Peyer's patch (tissue), 4 donors: ENCODE measurements around the gene DOHH. TPM values are rescaled to one million over a fixed set of nuclear protein-coding genes. Genes with fewer than 3 reads are reported as not detected.

ENCODE experiments used
- DNase-seq, 3 donors: peaks; one replicate each; pipeline ENCODE4 v3.0.0-alpha.2; 2017 to 2019
- H3K27ac ChIP-seq, 4 donors: fragments of 200-600 bp; sonication (generic); one replicate each; pipeline ENCODE4 v1.5.1; 2016 to 2019
- H3K27me3 ChIP-seq, 2 donors: fragments of 200-600 bp; sonication (generic); one replicate each; pipeline ENCODE4 v1.5.1; 2019
- H3K36me3 ChIP-seq, 3 donors: fragments of 200-600 bp; sonication (generic); one replicate each; pipeline ENCODE4 v1.5.1; 2016 to 2019
- H3K4me1 ChIP-seq, 4 donors: fragments of 200-600 bp; sonication (generic); one replicate each; pipeline ENCODE4 v1.5.1; 2016 to 2019
- H3K4me3 ChIP-seq, 4 donors: fragments of 200-600 bp; sonication (generic); 1 replicate in 3 of 4; 2 replicates in 1 of 4; pipeline ENCODE4 v1.5.1; 2016 to 2019; ENCODE audit warnings: mild to moderate bottlenecking in 1 of 4
- H3K9me3 ChIP-seq, 4 donors: fragments of 200-600 bp; sonication (generic); one replicate each; pipeline ENCODE4 v1.5.1; 2016 to 2019; ENCODE audit warnings: mild to moderate bottlenecking in 1 of 4
- POLR2A ChIP-seq, 2 donors: fragments of 450-650 bp; IDR thresholded peaks; one replicate each; pipeline ENCODE4 v1.5.1; 2017; ENCODE audit warnings: antibody characterized with exemption in 2 of 2, mild to moderate bottlenecking in 2 of 2, moderate library complexity in 2 of 2
- total RNA-seq, 4 donors: library from RNA; depleted of rRNA; stranded (reverse); fragments of >200 nt; gene quantifications; one replicate each; pipeline ENCODE4 v1.1.0, GENCODE V29; 2016
- TF ChIP-seq, protein P1 (sequence below), 6 experiments: fragments of 450-650 bp in 4 of 6; fragments of 200-600 bp in 2 of 6; sonication (generic) in 1 of 6; IDR thresholded peaks; one replicate each; pipeline ENCODE4 v1.5.1; 2017 to 2019; ENCODE audit warnings: antibody characterized with exemption in 6 of 6, mild to moderate bottlenecking in 3 of 6, moderate library complexity in 1 of 6

DOHH gene
- total RNA-seq, 4 donors from 2014 or later, result 5.6 to 10.2 (median 9.5) TPM

DNA sequence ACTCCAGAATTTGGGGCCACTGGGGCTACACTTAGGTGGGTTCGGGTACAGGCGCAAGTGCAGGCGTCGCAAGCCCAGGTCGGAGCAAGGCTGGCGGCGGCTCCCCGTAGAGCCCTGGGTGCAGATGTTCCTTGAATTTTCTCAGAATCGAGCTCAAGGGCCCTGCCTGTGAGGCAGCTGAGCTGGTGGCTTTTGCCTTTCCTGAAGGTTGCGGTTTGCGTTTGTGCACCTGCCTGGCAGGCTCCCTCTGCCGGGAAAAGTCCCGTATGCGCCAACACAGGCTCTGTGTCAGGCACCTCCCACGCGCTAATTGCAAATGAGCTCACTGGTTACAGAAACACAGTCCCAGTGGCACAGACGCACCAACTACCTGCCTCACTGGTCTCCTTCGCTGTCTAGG, 5.9 kb downstream of the DOHH start:
- Histone ChIP-seq H3K36me3 (peaks cover 0 to 43% (median 0%) of the 10 kb centered on the region in 3 donors), H3K27ac (no peak overlapping the region), H3K27me3 (no peaks in the 10 kb centered on the region), H3K9me3 (no peaks in the 10 kb centered on the region), H3K4me3 (no peak overlapping the region), H3K4me1 (peaks cover 0 to 8% (median under 1%) of the 10 kb centered on the region in 4 donors)
- no peak for DNase-seq
- TF ChIP-seq POLR2A (IDR thresholded peaks at IDR 0.05), result no peak
- TF ChIP-seq, protein P1, sequence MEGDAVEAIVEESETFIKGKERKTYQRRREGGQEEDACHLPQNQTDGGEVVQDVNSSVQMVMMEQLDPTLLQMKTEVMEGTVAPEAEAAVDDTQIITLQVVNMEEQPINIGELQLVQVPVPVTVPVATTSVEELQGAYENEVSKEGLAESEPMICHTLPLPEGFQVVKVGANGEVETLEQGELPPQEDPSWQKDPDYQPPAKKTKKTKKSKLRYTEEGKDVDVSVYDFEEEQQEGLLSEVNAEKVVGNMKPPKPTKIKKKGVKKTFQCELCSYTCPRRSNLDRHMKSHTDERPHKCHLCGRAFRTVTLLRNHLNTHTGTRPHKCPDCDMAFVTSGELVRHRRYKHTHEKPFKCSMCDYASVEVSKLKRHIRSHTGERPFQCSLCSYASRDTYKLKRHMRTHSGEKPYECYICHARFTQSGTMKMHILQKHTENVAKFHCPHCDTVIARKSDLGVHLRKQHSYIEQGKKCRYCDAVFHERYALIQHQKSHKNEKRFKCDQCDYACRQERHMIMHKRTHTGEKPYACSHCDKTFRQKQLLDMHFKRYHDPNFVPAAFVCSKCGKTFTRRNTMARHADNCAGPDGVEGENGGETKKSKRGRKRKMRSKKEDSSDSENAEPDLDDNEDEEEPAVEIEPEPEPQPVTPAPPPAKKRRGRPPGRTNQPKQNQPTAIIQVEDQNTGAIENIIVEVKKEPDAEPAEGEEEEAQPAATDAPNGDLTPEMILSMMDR (IDR thresholded peaks at IDR 0.05), result no peak

GRCh38 chr19:3494051-3494450, 6.4 kb downstream of the DOHH start:
- no peaks in the 10 kb centered on the region for H3K27me3 ChIP-seq
- no peak for TF ChIP-seq POLR2A (IDR thresholded peaks at IDR 0.05)
- TF ChIP-seq, protein P1 (IDR thresholded peaks at IDR 0.05), result no peak
- H3K4me1 ChIP-seq, result peaks cover 0 to 3% (median 0%) of the 10 kb centered on the region in 4 donors
- H3K36me3 ChIP-seq, result peaks cover 0 to 43% (median 0%) of the 10 kb centered on the region in 3 donors
- no peak for DNase-seq
- H3K27ac ChIP-seq, result no peak overlapping the region
- no peak overlapping the region for H3K4me3 ChIP-seq
- H3K9me3 ChIP-seq, result no peaks in the 10 kb centered on the region

DNA sequence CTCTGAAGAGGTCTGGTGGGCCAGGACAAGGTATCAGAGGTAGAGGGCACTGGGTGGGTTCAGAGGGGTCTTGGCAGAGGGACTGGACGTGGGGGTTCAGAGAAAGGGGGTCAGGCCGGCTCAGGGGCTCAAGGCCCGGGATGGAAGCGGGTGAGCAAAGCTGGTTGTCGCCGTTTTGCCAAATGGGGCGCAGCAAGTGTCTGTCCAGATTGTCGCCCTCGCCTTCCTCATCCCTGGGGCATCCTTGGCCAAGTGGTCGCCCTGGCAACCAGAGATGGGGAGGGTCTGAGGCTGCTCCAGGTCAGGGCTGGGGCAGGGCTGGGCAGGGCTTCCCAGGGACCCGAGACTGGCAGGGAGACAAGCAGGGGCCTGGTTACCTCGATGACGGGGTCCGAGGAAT, 6.8 kb downstream of the DOHH start:
- no peak for DNase-seq

GRCh38 chr19:3492919-3493318, 7.6 kb downstream of the DOHH start:
- DNase-seq, result no peak
- TF ChIP-seq, protein P1 (IDR thresholded peaks at IDR 0.05), result no peak
- no peak for TF ChIP-seq POLR2A (IDR thresholded peaks at IDR 0.05)
- Histone ChIP-seq H3K27ac (no peak overlapping the region), H3K4me1 (no peaks in the 10 kb centered on the region), H3K27me3 (no peaks in the 10 kb centered on the region), H3K9me3 (no peaks in the 10 kb centered on the region), H3K36me3 (peaks cover 0 to 43% (median 0%) of the 10 kb centered on the region in 3 donors), H3K4me3 (no peak overlapping the region)

More for the DNA sequence above, 6.8 kb downstream of the DOHH start:
- Histone ChIP-seq H3K27ac (no peak overlapping the region), H3K27me3 (no peaks in the 10 kb centered on the region), H3K9me3 (no peaks in the 10 kb centered on the region), H3K4me3 (no peak overlapping the region), H3K4me1 (no peaks in the 10 kb centered on the region), H3K36me3 (peaks cover 0 to 43% (median 0%) of the 10 kb centered on the region in 3 donors)
- TF ChIP-seq, protein P1 (IDR thresholded peaks at IDR 0.05), result no peak
- TF ChIP-seq POLR2A (IDR thresholded peaks at IDR 0.05), result no peak

- TF ChIP-seq, protein P1 (IDR thresholded peaks at IDR 0.05), result no peak
- no peak for TF ChIP-seq POLR2A (IDR thresholded peaks at IDR 0.05)
- H3K9me3 ChIP-seq, result no peaks in the 10 kb centered on the region
- H3K4me1 ChIP-seq, result no peaks in the 10 kb centered on the region
- peaks cover 0 to 43% (median 0%) of the 10 kb centered on the region in 3 donors for H3K36me3 ChIP-seq
- no peak overlapping the region for H3K4me3 ChIP-seq
- H3K27me3 ChIP-seq, result no peaks in the 10 kb centered on the region
- H3K27ac ChIP-seq, result no peak overlapping the region
- no peak for DNase-seq
Observed at GRCh38 chr19:3492131-3492839, 8.2 kb downstream of the DOHH start.
